ENCODE data around the gene ABCA12.

GRCh38 chr2:215160081-215160480 lies 21.7 kb upstream of the ABCA12 start:
- TF ChIP-seq POLR2A (IDR thresholded peaks at IDR 0.05) = no peak
- no peak for TF ChIP-seq EP300 (IDR thresholded peaks at IDR 0.05)
- TF ChIP-seq POLR2AphosphoS5 (IDR thresholded peaks at IDR 0.05) = no peak
- TF ChIP-seq CTCF (IDR thresholded peaks at IDR 0.05) = no peak

Measured in gastroesophageal sphincter (tissue), 3 donors.